Effector memory CD4-positive, alpha-beta T cell (primary cell): Measurements from ENCODE around the gene HCST.

Experiments used
- DNase-seq, 3 donors: peaks; one replicate each; pipeline ENCODE4 v3.0.0-alpha.2; 2020
- H3K27ac ChIP-seq: 2 replicates; pipeline ENCODE4 v1.7.0; 2013; ENCODE audit warnings: mild to moderate bottlenecking, low read length, moderate library complexity; ENCODE audit not compliant: insufficient read depth, poor library complexity, severe bottlenecking
- H3K27me3 ChIP-seq: replicated peaks from 2 replicates; pipeline ENCODE4 v1.7.0; 2013; ENCODE audit warnings: mild to moderate bottlenecking, low read length; ENCODE audit not compliant: insufficient read depth, control insufficient read depth, poor library complexity, severe bottlenecking
- H3K36me3 ChIP-seq: 2 replicates; pipeline ENCODE4 v1.7.0; 2013; ENCODE audit warnings: mild to moderate bottlenecking, low read length, moderate library complexity; ENCODE audit not compliant: control insufficient read depth, insufficient read depth
- H3K4me1 ChIP-seq: 2 replicates; pipeline ENCODE4 v1.7.0; 2013; ENCODE audit warnings: low read length, mild to moderate bottlenecking; ENCODE audit not compliant: control insufficient read depth, insufficient read depth, poor library complexity, severe bottlenecking
- H3K4me3 ChIP-seq: 2 replicates; pipeline ENCODE4 v1.7.0; 2013; ENCODE audit warnings: low read length, low read depth, mild to moderate bottlenecking; ENCODE audit not compliant: insufficient read depth, poor library complexity, severe bottlenecking
- H3K9me3 ChIP-seq: 2 replicates; pipeline ENCODE4 v1.7.0; 2013; ENCODE audit warnings: mild to moderate bottlenecking, low read length, moderate library complexity; ENCODE audit not compliant: control insufficient read depth

The HCST gene

GRCh38 chr19:35940839-35941238 lies 38.5 kb downstream of the HCST start:
- Histone ChIP-seq H3K9me3 (no peaks in the 10 kb centered on the region), H3K4me1 (peaks cover 22% of the 10 kb centered on the region), H3K36me3 (peaks cover 17% of the 10 kb centered on the region), H3K27me3 (no peaks in the 10 kb centered on the region), H3K27ac (no peak overlapping the region), H3K4me3 (no peak overlapping the region)
- no peak for DNase-seq

GRCh38 chr19:35942235-35942634 lies 39.9 kb downstream of the HCST start:
- DNase-seq = no peak
- peaks cover 17% of the 10 kb centered on the region for H3K36me3 ChIP-seq

GRCh38 chr19:35943321-35944301 lies 41.3 kb downstream of the HCST start:
- Histone ChIP-seq H3K9me3 (no peaks in the 10 kb centered on the region), H3K36me3 (peaks cover 17% of the 10 kb centered on the region), H3K27ac (no peak overlapping the region), H3K4me3 (no peak overlapping the region), H3K4me1 (peaks cover 7% of the 10 kb centered on the region), H3K27me3 (no peaks in the 10 kb centered on the region)
- no peak for DNase-seq

More at GRCh38 chr19:35942235-35942634, 39.9 kb downstream of the HCST start:
- no peak overlapping the region for H3K4me3 ChIP-seq
- no peak overlapping the region for H3K27ac ChIP-seq
- no peaks in the 10 kb centered on the region for H3K27me3 ChIP-seq
- peaks cover 19% of the 10 kb centered on the region for H3K4me1 ChIP-seq
- H3K9me3 ChIP-seq = no peaks in the 10 kb centered on the region

- no peaks in the 10 kb centered on the region for H3K9me3 ChIP-seq
- no peak for DNase-seq
- H3K27ac ChIP-seq = no peak overlapping the region
- H3K36me3 ChIP-seq = peaks cover 15% of the 10 kb centered on the region
- no peak overlapping the region for H3K4me3 ChIP-seq
- H3K4me1 ChIP-seq = peaks cover 6% of the 10 kb centered on the region
- H3K27me3 ChIP-seq = no peaks in the 10 kb centered on the region
Measured at GRCh38 chr19:35944556-35944955, 42.2 kb downstream of the HCST start.

- H3K9me3 ChIP-seq = no peaks in the 10 kb centered on the region
- H3K27ac ChIP-seq = no peak overlapping the region
- H3K4me1 ChIP-seq = peaks cover 6% of the 10 kb centered on the region
- peaks cover 8% of the 10 kb centered on the region for H3K36me3 ChIP-seq
- DNase-seq = no peak
- no peaks in the 10 kb centered on the region for H3K27me3 ChIP-seq
- H3K4me3 ChIP-seq = no peak overlapping the region
Measured at GRCh38 chr19:35945121-35945790, 42.9 kb downstream of the HCST start.

- no peak for DNase-seq
- H3K9me3 ChIP-seq = no peaks in the 10 kb centered on the region
- no peak overlapping the region for H3K4me3 ChIP-seq
- no peak overlapping the region for H3K27ac ChIP-seq
- H3K4me1 ChIP-seq = peaks cover 6% of the 10 kb centered on the region
- no peaks in the 10 kb centered on the region for H3K27me3 ChIP-seq
- peaks cover 3% of the 10 kb centered on the region for H3K36me3 ChIP-seq
Measured at GRCh38 chr19:35946203-35946602, 43.9 kb downstream of the HCST start.

- no peaks in the 10 kb centered on the region for H3K9me3 ChIP-seq
- DNase-seq = no peak
- no peaks in the 10 kb centered on the region for H3K27me3 ChIP-seq
- H3K27ac ChIP-seq = no peak overlapping the region
- H3K4me1 ChIP-seq = peaks cover 20% of the 10 kb centered on the region
- H3K4me3 ChIP-seq = no peak overlapping the region
- H3K36me3 ChIP-seq = no peaks in the 10 kb centered on the region
Measured at GRCh38 chr19:35949131-35949530, 46.8 kb downstream of the HCST start.
